ENCODE data around the gene EVA1C.
A peak's percentile ranks its signal among the peaks of the same experiment; 100 is the strongest.
"Not testable (repeated sequence)": the region's sequence is repeated elsewhere in the genome, so short reads cannot be mapped to it uniquely, and the experiment has no call there.

The EVA1C gene

GRCh38 chr21:32412162-32413014 lies at the start of gene EVA1C:
Gene EVA1C (plus strand): TSS chr21:32412706. CDS start chr21:32412854, 148 bp downstream.
- Histone ChIP-seq H3K27me3 (ENCODE audit: control insufficient read depth, insufficient read depth, low read length) (peaks cover 60% of the 10 kb centered on the region), H3K9ac (ENCODE audit: low read depth, low read length) (no peak within 1 kb of the TSS), H3K36me3 (ENCODE audit: control insufficient read depth, insufficient read depth, low read length) (no peaks in the 10 kb centered on the region), H3K4me1 (ENCODE audit: control insufficient read depth, insufficient read depth, low read length) (peaks cover 22% of the 10 kb centered on the region), H3K4me3 (ENCODE audit: low read depth, low read length) (peak within 1 kb of the TSS; percentile 67), H3K9me3 (ENCODE audit: control insufficient read depth, insufficient read depth, low read length) (no peaks in the 10 kb centered on the region)

GRCh38 chr21:32364387-32364786 lies 48.1 kb upstream of the EVA1C start:
- Histone ChIP-seq H3K9me3 (ENCODE audit: control insufficient read depth, insufficient read depth, low read length) (no peaks in the 10 kb centered on the region), H3K4me3 (ENCODE audit: low read depth, low read length) (no peak overlapping the region), H3K27me3 (ENCODE audit: control insufficient read depth, insufficient read depth, low read length) (no peaks in the 10 kb centered on the region), H3K9ac (ENCODE audit: low read depth, low read length) (no peak overlapping the region), H3K4me1 (ENCODE audit: control insufficient read depth, insufficient read depth, low read length) (no peaks in the 10 kb centered on the region), H3K36me3 (ENCODE audit: control insufficient read depth, insufficient read depth, low read length) (peaks cover 78% of the 10 kb centered on the region)

- H3K9ac ChIP-seq (ENCODE audit: low read depth, low read length), result no peak overlapping the region
- H3K9me3 ChIP-seq (ENCODE audit: control insufficient read depth, insufficient read depth, low read length), result no peaks in the 10 kb centered on the region
- H3K4me1 ChIP-seq (ENCODE audit: control insufficient read depth, insufficient read depth, low read length), result no peaks in the 10 kb centered on the region
- H3K27me3 ChIP-seq (ENCODE audit: control insufficient read depth, insufficient read depth, low read length), result no peaks in the 10 kb centered on the region
- H3K36me3 ChIP-seq (ENCODE audit: control insufficient read depth, insufficient read depth, low read length), result peaks cover 78% of the 10 kb centered on the region
- H3K4me3 ChIP-seq (ENCODE audit: low read depth, low read length), result no peak overlapping the region
Observed at GRCh38 chr21:32364796-32365195, 47.7 kb upstream of the EVA1C start.

- Histone ChIP-seq H3K4me3 (ENCODE audit: low read depth, low read length) (no peak overlapping the region), H3K36me3 (ENCODE audit: control insufficient read depth, insufficient read depth, low read length) (peaks cover 70% of the 10 kb centered on the region), H3K27me3 (ENCODE audit: control insufficient read depth, insufficient read depth, low read length) (no peaks in the 10 kb centered on the region), H3K9me3 (ENCODE audit: control insufficient read depth, insufficient read depth, low read length) (no peaks in the 10 kb centered on the region), H3K9ac (ENCODE audit: low read depth, low read length) (no peak overlapping the region), H3K4me1 (ENCODE audit: control insufficient read depth, insufficient read depth, low read length) (no peaks in the 10 kb centered on the region)
Observed at GRCh38 chr21:32366191-32366590, 46.3 kb upstream of the EVA1C start.

- Histone ChIP-seq H3K4me3 (ENCODE audit: low read depth, low read length) (no peak overlapping the region), H3K36me3 (ENCODE audit: control insufficient read depth, insufficient read depth, low read length) (peaks cover 65% of the 10 kb centered on the region), H3K4me1 (ENCODE audit: control insufficient read depth, insufficient read depth, low read length) (no peaks in the 10 kb centered on the region), H3K9me3 (ENCODE audit: control insufficient read depth, insufficient read depth, low read length) (no peaks in the 10 kb centered on the region), H3K27me3 (ENCODE audit: control insufficient read depth, insufficient read depth, low read length) (no peaks in the 10 kb centered on the region), H3K9ac (ENCODE audit: low read depth, low read length) (no peak overlapping the region)
Observed at GRCh38 chr21:32367158-32367557, 45.3 kb upstream of the EVA1C start.

- no peaks in the 10 kb centered on the region for H3K4me1 ChIP-seq (ENCODE audit: control insufficient read depth, insufficient read depth, low read length)
- H3K36me3 ChIP-seq (ENCODE audit: control insufficient read depth, insufficient read depth, low read length), result peaks cover 60% of the 10 kb centered on the region
- H3K4me3 ChIP-seq (ENCODE audit: low read depth, low read length), result no peak overlapping the region
- H3K9ac ChIP-seq (ENCODE audit: low read depth, low read length), result no peak overlapping the region
- H3K27me3 ChIP-seq (ENCODE audit: control insufficient read depth, insufficient read depth, low read length), result no peaks in the 10 kb centered on the region
- H3K9me3 ChIP-seq (ENCODE audit: control insufficient read depth, insufficient read depth, low read length), result no peaks in the 10 kb centered on the region
Observed at GRCh38 chr21:32368386-32368785, 44.1 kb upstream of the EVA1C start.

GRCh38 chr21:32368961-32369360 lies 43.5 kb upstream of the EVA1C start:
- not testable (repeated sequence) for H3K9ac ChIP-seq (ENCODE audit: low read depth, low read length); H3K9me3 ChIP-seq (ENCODE audit: control insufficient read depth, insufficient read depth, low read length); H3K4me3 ChIP-seq (ENCODE audit: low read depth, low read length); H3K27me3 ChIP-seq (ENCODE audit: control insufficient read depth, insufficient read depth, low read length); H3K4me1 ChIP-seq (ENCODE audit: control insufficient read depth, insufficient read depth, low read length)
- H3K36me3 ChIP-seq (ENCODE audit: control insufficient read depth, insufficient read depth, low read length), result peaks cover 54% of the 10 kb centered on the region

GRCh38 chr21:32370998-32371766 lies 41.3 kb upstream of the EVA1C start:
- H3K36me3 ChIP-seq (ENCODE audit: control insufficient read depth, insufficient read depth, low read length), result peaks cover 35% of the 10 kb centered on the region
- no peak overlapping the region for H3K9ac ChIP-seq (ENCODE audit: low read depth, low read length)
- no peaks in the 10 kb centered on the region for H3K4me1 ChIP-seq (ENCODE audit: control insufficient read depth, insufficient read depth, low read length)

GRCh38 chr21:32371913-32372314 lies 40.6 kb upstream of the EVA1C start:
- Histone ChIP-seq H3K4me3 (ENCODE audit: low read depth, low read length) (no peak overlapping the region), H3K27me3 (ENCODE audit: control insufficient read depth, insufficient read depth, low read length) (no peaks in the 10 kb centered on the region), H3K9me3 (ENCODE audit: control insufficient read depth, insufficient read depth, low read length) (no peaks in the 10 kb centered on the region), H3K36me3 (ENCODE audit: control insufficient read depth, insufficient read depth, low read length) (peaks cover 28% of the 10 kb centered on the region), H3K4me1 (ENCODE audit: control insufficient read depth, insufficient read depth, low read length) (no peaks in the 10 kb centered on the region), H3K9ac (ENCODE audit: low read depth, low read length) (no peak overlapping the region)

More at GRCh38 chr21:32370998-32371766, 41.3 kb upstream of the EVA1C start:
- Histone ChIP-seq H3K27me3 (ENCODE audit: control insufficient read depth, insufficient read depth, low read length) (no peaks in the 10 kb centered on the region), H3K4me3 (ENCODE audit: low read depth, low read length) (no peak overlapping the region), H3K9me3 (ENCODE audit: control insufficient read depth, insufficient read depth, low read length) (no peaks in the 10 kb centered on the region)

GRCh38 chr21:32372755-32373154 lies 39.8 kb upstream of the EVA1C start:
- Histone ChIP-seq H3K36me3 (ENCODE audit: control insufficient read depth, insufficient read depth, low read length) (peaks cover 28% of the 10 kb centered on the region), H3K4me1 (ENCODE audit: control insufficient read depth, insufficient read depth, low read length) (no peaks in the 10 kb centered on the region), H3K27me3 (ENCODE audit: control insufficient read depth, insufficient read depth, low read length) (no peaks in the 10 kb centered on the region), H3K9ac (ENCODE audit: low read depth, low read length) (no peak overlapping the region), H3K9me3 (ENCODE audit: control insufficient read depth, insufficient read depth, low read length) (no peaks in the 10 kb centered on the region), H3K4me3 (ENCODE audit: low read depth, low read length) (no peak overlapping the region)

- no peak overlapping the region for H3K4me3 ChIP-seq (ENCODE audit: low read depth, low read length)
- H3K27me3 ChIP-seq (ENCODE audit: control insufficient read depth, insufficient read depth, low read length), result no peaks in the 10 kb centered on the region
- peaks cover 25% of the 10 kb centered on the region for H3K36me3 ChIP-seq (ENCODE audit: control insufficient read depth, insufficient read depth, low read length)
- no peaks in the 10 kb centered on the region for H3K4me1 ChIP-seq (ENCODE audit: control insufficient read depth, insufficient read depth, low read length)
- H3K9ac ChIP-seq (ENCODE audit: low read depth, low read length), result no peak overlapping the region
- no peaks in the 10 kb centered on the region for H3K9me3 ChIP-seq (ENCODE audit: control insufficient read depth, insufficient read depth, low read length)
Observed at GRCh38 chr21:32377506-32377905, 35.0 kb upstream of the EVA1C start.

- no peak overlapping the region for H3K9ac ChIP-seq (ENCODE audit: low read depth, low read length)
- H3K4me1 ChIP-seq (ENCODE audit: control insufficient read depth, insufficient read depth, low read length), result no peaks in the 10 kb centered on the region
- peaks cover 27% of the 10 kb centered on the region for H3K36me3 ChIP-seq (ENCODE audit: control insufficient read depth, insufficient read depth, low read length)
- no peak overlapping the region for H3K4me3 ChIP-seq (ENCODE audit: low read depth, low read length)
- no peaks in the 10 kb centered on the region for H3K27me3 ChIP-seq (ENCODE audit: control insufficient read depth, insufficient read depth, low read length)
- H3K9me3 ChIP-seq (ENCODE audit: control insufficient read depth, insufficient read depth, low read length), result no peaks in the 10 kb centered on the region
Observed at GRCh38 chr21:32377991-32378390, 34.5 kb upstream of the EVA1C start.

All from iPS-15b (cell line).